IPS-18c (cell line): Measurements from ENCODE around the gene IPO11.

Source experiments
- H3K4me3 ChIP-seq: 2 replicates; pipeline ENCODE4 v1.7.0; 2013; ENCODE audit warnings: low read depth, mild to moderate bottlenecking, low read length, moderate library complexity; ENCODE audit not compliant: insufficient read depth
- H3K9me3 ChIP-seq: one replicate; pipeline ENCODE4 v1.6.1; 2013; ENCODE audit warnings: mild to moderate bottlenecking, low read length, moderate library complexity; ENCODE audit not compliant: control insufficient read depth, insufficient read depth

The IPO11 gene

DNA sequence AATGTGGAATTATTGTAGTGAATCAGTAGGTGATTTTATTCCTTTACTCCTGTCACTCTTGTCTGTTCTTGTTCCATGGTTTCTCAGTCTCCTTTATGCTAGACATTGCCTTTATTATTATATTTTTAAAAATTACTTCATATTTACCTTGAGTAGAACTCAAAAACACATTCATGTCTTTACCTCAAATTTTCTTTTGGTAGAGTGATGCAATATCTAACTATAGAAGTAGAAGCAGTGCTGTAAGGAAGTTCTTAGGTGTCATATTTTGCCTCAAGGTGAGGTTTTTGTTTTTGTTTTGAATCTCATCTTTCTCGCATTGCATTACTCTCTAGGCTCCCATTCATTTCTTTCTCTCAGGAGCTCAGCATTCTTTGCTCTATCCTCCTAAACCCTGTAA, 12.2 kb downstream of the IPO11 start:
- H3K4me3 ChIP-seq = no peak overlapping the region

DNA sequence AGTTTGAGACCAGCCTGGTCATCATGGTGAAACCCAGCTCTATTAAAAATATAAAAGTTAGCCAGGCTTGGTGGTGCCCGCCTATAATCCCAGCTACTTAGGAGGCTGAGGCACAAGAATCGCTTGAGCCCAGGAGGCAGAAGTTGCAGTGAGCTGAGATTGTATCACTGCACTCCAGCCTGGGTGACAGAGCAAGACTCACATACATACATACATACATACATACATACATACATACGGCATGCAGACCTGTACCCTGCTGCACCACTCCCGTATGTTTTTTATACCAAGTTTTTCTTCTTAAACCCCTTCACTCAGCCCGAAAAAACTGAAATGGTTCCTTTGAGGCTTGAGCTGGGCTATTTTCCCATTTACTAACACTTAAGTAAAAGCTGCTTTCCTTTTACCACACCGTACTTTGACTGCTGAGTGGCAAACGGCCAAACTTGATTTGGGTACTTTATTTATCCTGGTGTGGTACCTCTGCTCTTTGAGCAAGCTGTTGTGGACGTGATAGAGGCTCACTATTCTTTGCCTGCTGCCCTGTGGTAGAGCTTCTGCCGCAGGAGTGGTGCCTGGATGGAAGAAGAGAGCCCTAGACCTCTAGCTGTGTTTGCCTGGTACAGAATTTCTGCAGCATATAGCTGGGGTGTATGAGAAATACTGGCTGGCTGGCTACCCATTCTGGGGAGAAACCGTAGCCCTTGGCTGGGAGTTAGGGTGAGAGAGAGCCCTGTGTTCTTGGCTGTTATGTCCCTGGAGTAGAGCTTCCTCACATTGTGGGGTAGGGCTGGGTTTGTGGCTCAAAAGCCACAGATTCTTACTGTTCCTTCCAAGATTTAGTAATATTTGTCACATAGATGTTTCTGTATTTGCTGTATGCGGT, 19.4 kb downstream of the IPO11 start:
- Histone ChIP-seq H3K9me3 (no peaks in the 10 kb centered on the region), H3K4me3 (no peak overlapping the region)

More for the DNA sequence above, 12.2 kb downstream of the IPO11 start:
- no peaks in the 10 kb centered on the region for H3K9me3 ChIP-seq

GRCh38 chr5:62432621-62433064, 20.1 kb downstream of the IPO11 start:
- Histone ChIP-seq H3K4me3 (no peak overlapping the region), H3K9me3 (no peaks in the 10 kb centered on the region)

- Histone ChIP-seq H3K9me3 (no peaks in the 10 kb centered on the region), H3K4me3 (no peak overlapping the region)
Observed at GRCh38 chr5:62448528-62448927, 36.0 kb downstream of the IPO11 start.

DNA sequence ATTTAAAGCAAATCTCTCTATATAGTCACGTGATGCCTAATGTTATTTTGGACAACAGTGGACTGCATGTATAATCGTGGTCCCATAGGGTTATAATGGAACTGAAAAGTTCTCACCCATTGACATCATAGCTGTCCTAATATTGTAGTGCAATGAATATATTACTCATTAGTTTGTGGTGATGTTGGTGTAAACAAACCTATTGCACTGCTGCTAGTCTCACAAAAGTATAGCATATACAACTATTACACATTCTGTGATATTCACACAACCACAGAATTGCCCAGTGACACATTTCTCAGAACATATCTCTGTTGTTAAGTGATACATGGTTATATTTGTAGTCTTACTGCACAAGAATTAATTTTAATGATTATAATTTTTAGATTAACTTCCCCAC, 37.7 kb downstream of the IPO11 start:
- Histone ChIP-seq H3K4me3 (no peak overlapping the region), H3K9me3 (no peaks in the 10 kb centered on the region)

GRCh38 chr5:62457071-62457470, 44.5 kb downstream of the IPO11 start:
- Histone ChIP-seq H3K4me3 (no peak overlapping the region), H3K9me3 (no peaks in the 10 kb centered on the region)

DNA sequence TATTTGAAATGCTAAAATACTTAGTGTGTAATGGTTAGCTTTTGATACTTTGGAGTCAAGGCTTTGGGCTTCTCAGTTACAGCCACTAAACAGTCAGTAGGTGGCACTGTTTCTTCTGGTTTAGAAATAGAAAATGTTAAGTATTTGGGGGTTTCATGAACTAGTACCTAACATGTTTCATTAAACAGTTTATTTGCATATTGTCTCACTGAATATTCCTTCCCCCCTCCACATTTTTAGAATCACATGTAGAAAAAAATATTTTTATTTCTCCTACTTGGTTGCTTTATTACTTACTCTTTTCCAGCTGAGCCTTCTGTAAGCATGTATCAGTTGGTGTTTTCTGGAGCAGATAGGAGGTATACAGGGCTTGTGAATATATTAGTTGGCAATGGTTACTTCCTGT, 48.0 kb downstream of the IPO11 start:
- no peak overlapping the region for H3K4me3 ChIP-seq
- H3K9me3 ChIP-seq = no peaks in the 10 kb centered on the region

- H3K4me3 ChIP-seq = no peak overlapping the region
- no peaks in the 10 kb centered on the region for H3K9me3 ChIP-seq
Observed at GRCh38 chr5:62461561-62461960, 49.0 kb downstream of the IPO11 start.

- no peaks in the 10 kb centered on the region for H3K9me3 ChIP-seq
- H3K4me3 ChIP-seq = no peak overlapping the region
Observed at GRCh38 chr5:62465985-62466925, 53.7 kb downstream of the IPO11 start.

- Histone ChIP-seq H3K9me3 (no peaks in the 10 kb centered on the region), H3K4me3 (no peak overlapping the region)
Observed at GRCh38 chr5:62473209-62473608, 60.6 kb downstream of the IPO11 start.

DNA sequence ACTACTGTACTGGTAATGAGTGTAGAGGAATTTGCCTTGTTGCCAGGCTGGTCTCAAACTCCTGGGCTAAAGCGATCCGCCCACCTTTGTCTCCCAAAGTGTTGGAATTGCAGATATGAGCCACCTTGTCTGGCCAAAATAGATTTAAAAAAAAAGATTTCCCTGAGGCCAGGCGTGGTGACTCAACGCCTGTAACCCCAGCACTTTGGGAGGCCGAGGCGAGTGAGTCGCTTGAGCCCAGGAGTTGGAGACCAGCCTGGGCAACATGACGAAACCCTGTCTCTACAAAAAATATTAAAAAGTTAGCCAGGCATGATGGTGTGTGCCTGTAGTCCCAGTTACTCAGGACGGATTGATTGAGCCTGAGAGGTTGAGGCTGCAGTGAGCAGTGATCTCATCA, 62.5 kb downstream of the IPO11 start:
- Histone ChIP-seq H3K9me3 (no peaks in the 10 kb centered on the region), H3K4me3 (no peak overlapping the region)

GRCh38 chr5:62477801-62478200, 65.2 kb downstream of the IPO11 start:
- Histone ChIP-seq H3K9me3 (no peaks in the 10 kb centered on the region), H3K4me3 (no peak overlapping the region)

GRCh38 chr5:62483556-62483955, 71.0 kb downstream of the IPO11 start:
- no peak overlapping the region for H3K4me3 ChIP-seq
- H3K9me3 ChIP-seq = no peaks in the 10 kb centered on the region

DNA sequence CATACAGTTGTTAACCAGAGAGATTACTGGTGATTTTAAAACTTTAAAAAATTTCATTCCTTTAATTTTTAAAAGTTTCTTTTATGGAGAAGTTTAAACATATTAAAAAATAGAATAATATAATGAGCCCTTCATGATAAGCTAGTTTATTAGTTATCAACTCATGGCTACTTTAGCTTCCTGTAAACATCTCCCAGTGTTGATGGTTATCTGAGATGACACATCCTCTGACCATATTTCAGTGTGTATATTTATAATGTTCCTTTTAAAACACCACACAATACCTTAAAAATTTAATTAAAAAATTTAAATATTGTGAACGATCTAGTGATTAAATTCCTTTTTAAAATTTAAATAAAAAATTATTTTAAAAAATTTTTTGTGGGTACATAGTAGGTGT, 74.1 kb downstream of the IPO11 start:
- H3K4me3 ChIP-seq = no peak overlapping the region
- no peaks in the 10 kb centered on the region for H3K9me3 ChIP-seq

DNA sequence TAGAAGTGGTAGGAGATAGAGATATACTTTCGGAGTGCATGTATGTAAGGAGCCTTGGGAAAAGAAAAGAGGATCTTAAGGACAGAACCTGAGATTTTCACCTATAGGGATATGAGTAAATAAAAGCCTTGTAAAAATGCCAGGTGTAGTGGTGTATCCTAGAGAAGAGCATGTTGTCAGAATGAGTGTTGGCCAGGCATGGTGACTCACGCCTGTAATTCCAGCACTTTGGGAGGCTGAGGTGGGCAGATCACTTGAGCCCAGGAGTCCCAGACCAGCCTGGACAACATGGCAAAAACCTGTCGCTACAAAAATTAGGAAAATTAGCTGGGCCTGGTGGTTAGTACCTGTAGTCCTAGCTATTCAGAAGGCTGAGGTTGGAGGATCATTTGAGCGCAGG, 76.0 kb downstream of the IPO11 start:
- Histone ChIP-seq H3K9me3 (no peaks in the 10 kb centered on the region), H3K4me3 (no peak overlapping the region)

GRCh38 chr5:62489471-62489870, 76.9 kb downstream of the IPO11 start:
- Histone ChIP-seq H3K4me3 (no peak overlapping the region), H3K9me3 (no peaks in the 10 kb centered on the region)

GRCh38 chr5:62494772-62495171, 82.2 kb downstream of the IPO11 start:
- Histone ChIP-seq H3K9me3 (no peaks in the 10 kb centered on the region), H3K4me3 (no peak overlapping the region)

DNA sequence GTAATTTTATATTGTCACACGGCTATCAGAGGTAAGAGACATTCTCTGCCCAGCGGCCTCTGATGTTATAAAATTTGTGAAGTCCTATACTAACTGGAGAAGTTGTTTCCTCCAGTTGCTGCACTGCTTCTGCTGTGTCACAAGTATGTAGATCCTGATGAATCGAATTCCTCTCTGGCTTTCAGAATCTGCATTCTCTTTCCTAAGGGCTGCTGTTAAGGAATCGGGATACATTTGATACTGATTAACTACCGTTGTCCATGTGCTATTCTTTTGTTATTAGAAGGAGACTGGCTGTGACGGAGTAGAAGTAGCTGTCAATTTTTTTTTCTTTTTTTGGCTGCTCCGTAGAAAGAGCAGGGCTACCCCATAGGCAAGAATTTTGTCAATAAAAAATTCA, 84.3 kb downstream of the IPO11 start:
- no peaks in the 10 kb centered on the region for H3K9me3 ChIP-seq

More for the DNA sequence above, 84.3 kb downstream of the IPO11 start:
- H3K4me3 ChIP-seq = no peak overlapping the region
